ENCODE measurements around the gene ALK.

Gene ALK

DNA sequence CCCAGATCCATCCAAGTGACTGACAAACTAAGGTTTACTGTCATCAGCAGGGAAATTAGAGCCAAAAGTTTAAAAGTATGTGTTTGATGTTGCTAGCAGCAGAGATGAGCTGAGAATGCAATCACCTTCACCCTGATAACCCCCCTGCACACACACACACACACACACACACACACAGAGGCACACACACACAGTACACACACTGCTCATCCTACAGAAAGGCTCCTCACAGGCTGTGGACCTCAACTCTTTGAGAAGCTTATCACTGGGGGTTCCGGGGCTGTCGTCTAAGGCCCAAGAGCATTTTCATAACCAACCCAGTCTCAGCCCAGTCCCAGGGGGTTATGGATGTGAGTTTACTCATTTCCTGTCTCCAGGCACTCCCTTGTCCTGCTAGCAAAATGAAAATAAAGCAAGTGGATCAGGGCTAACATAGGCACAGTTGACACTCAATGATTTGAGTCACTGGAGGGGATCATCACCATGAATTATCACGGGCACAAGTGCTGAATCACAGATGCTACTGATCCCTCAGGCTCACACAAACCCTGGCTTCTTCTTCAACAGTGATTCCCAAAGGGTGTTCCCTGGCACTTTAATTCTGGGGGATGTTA, 76.6 kb downstream of the ALK start:
- H3K27ac ChIP-seq, result no peak overlapping the region
- TF ChIP-seq ZFX (IDR thresholded peaks at IDR 0.05), result no peak
- TF ChIP-seq, protein P1, sequence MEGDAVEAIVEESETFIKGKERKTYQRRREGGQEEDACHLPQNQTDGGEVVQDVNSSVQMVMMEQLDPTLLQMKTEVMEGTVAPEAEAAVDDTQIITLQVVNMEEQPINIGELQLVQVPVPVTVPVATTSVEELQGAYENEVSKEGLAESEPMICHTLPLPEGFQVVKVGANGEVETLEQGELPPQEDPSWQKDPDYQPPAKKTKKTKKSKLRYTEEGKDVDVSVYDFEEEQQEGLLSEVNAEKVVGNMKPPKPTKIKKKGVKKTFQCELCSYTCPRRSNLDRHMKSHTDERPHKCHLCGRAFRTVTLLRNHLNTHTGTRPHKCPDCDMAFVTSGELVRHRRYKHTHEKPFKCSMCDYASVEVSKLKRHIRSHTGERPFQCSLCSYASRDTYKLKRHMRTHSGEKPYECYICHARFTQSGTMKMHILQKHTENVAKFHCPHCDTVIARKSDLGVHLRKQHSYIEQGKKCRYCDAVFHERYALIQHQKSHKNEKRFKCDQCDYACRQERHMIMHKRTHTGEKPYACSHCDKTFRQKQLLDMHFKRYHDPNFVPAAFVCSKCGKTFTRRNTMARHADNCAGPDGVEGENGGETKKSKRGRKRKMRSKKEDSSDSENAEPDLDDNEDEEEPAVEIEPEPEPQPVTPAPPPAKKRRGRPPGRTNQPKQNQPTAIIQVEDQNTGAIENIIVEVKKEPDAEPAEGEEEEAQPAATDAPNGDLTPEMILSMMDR (conservative IDR thresholded peaks at IDR 0.05), result no peak

- H3K27ac ChIP-seq, result no peak overlapping the region
- TF ChIP-seq, protein P1 (conservative IDR thresholded peaks at IDR 0.05), result peak; percentile 90
- no peak for TF ChIP-seq ZFX (IDR thresholded peaks at IDR 0.05)
Measured at GRCh38 chr2:29841386-29842004, 79.9 kb downstream of the ALK start.

GRCh38 chr2:29839306-29839705, 82.1 kb downstream of the ALK start:
- no peak for TF ChIP-seq ZFX (IDR thresholded peaks at IDR 0.05)
- TF ChIP-seq, protein P1 (conservative IDR thresholded peaks at IDR 0.05), result no peak

GRCh38 chr2:29837925-29838324, 83.5 kb downstream of the ALK start:
- no peak for TF ChIP-seq ZFX (IDR thresholded peaks at IDR 0.05)
- TF ChIP-seq, protein P1 (conservative IDR thresholded peaks at IDR 0.05), result no peak
- no peak overlapping the region for H3K27ac ChIP-seq

More at GRCh38 chr2:29839306-29839705, 82.1 kb downstream of the ALK start:
- H3K27ac ChIP-seq, result no peak overlapping the region

- TF ChIP-seq, protein P1 (conservative IDR thresholded peaks at IDR 0.05), result no peak
- TF ChIP-seq ZFX (IDR thresholded peaks at IDR 0.05), result no peak
- no peak overlapping the region for H3K27ac ChIP-seq
Measured at GRCh38 chr2:29834624-29835023, 86.8 kb downstream of the ALK start.

DNA sequence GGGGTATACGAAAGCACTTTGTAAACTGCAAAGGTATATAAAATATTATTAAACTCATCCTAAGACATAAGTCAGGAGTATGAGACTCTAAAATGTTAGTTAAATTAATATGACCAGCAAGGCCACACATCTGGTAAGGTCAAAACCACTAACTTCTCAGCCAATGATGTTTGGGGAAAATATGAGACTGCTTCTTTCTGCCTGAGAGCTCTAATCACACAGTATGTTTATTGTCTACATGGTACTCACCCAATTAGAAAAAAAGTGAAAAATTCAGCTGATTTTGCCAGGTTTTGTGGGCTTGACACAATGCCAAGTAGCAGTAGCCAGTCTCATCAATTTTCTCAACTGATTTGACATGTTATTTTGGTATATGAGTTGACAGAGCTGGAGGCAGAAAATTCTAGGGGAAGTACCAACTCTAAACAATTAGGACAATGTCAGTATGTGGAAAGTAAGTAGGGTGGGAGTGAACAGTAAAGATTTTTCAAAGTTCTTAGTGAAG, 87.3 kb downstream of the ALK start:
- TF ChIP-seq ZFX (IDR thresholded peaks at IDR 0.05), result no peak
- TF ChIP-seq, protein P1 (conservative IDR thresholded peaks at IDR 0.05), result no peak
- H3K27ac ChIP-seq, result no peak overlapping the region

GRCh38 chr2:29831560-29831959, 89.8 kb downstream of the ALK start:
- H3K27ac ChIP-seq, result no peak overlapping the region
- no peak for TF ChIP-seq ZFX (IDR thresholded peaks at IDR 0.05)
- TF ChIP-seq, protein P1 (conservative IDR thresholded peaks at IDR 0.05), result no peak
